Osteoblast (primary cell): ENCODE data around the gene PPP3CA. TPM values are rescaled to one million over a fixed set of nuclear protein-coding genes. Genes with fewer than 3 reads are reported as not detected.

Experiments
- DNase-seq: peaks from one replicate; pipeline ENCODE4 v3.0.0; 2011; ENCODE audit warnings: low spot score, mixed read lengths; ENCODE audit not compliant: insufficient read length; ENCODE audit errors: missing footprints
- H2AFZ ChIP-seq: 2 replicates; pipeline ENCODE4 v1.6.0; 2011; ENCODE audit warnings: mild to moderate bottlenecking, low read length
- H3K27ac ChIP-seq: 2 replicates; pipeline ENCODE4 v1.5.1; 2011; ENCODE audit warnings: mild to moderate bottlenecking, low read depth, low read length, moderate library complexity
- H3K27me3 ChIP-seq: 2 replicates; pipeline ENCODE4 v1.6.0; 2012; ENCODE audit warnings: mild to moderate bottlenecking, control low read depth, inconsistent platforms, low read length, moderate library complexity; ENCODE audit not compliant: insufficient read depth
- H3K36me3 ChIP-seq: 2 replicates; pipeline ENCODE4 v1.5.1; 2011; ENCODE audit warnings: mild to moderate bottlenecking, low read length, control low read depth, moderate library complexity; ENCODE audit not compliant: insufficient read depth
- H3K4me1 ChIP-seq: 2 replicates; pipeline ENCODE4 v1.5.1; 2011; ENCODE audit warnings: mild to moderate bottlenecking, low read length, control low read depth, moderate library complexity; ENCODE audit not compliant: insufficient read depth
- H3K4me2 ChIP-seq: 2 replicates; pipeline ENCODE4 v1.6.0; 2011; ENCODE audit warnings: mild to moderate bottlenecking, low read length; ENCODE audit not compliant: insufficient read depth
- H3K4me3 ChIP-seq: fragments of 200-600 bp; sonication (generic); 3 replicates; pipeline ENCODE4 v1.5.1; 2012; ENCODE audit warnings: mild to moderate bottlenecking, low read length, inconsistent platforms; ENCODE audit not compliant: insufficient read depth
- H3K79me2 ChIP-seq: 2 replicates; pipeline ENCODE4 v1.6.0; 2012; ENCODE audit warnings: mild to moderate bottlenecking, low read length, control low read depth, inconsistent platforms; ENCODE audit not compliant: insufficient read depth
- H3K9me3 ChIP-seq: 2 replicates; pipeline ENCODE4 v1.5.1; 2011; ENCODE audit warnings: low read depth, low read length, control low read depth
- H4K20me1 ChIP-seq: 2 replicates; pipeline ENCODE4 v1.6.0; 2012; ENCODE audit warnings: mild to moderate bottlenecking, low read length, control low read depth; ENCODE audit not compliant: insufficient read depth
- CTCF ChIP-seq: IDR thresholded peaks from 2 replicates; pipeline ENCODE4 v1.5.1; 2011; ENCODE audit warnings: mild to moderate bottlenecking, low read depth, low read length, moderate library complexity; ENCODE audit errors: extremely low read depth
- total RNA-seq: library from RNA; depleted of rRNA; stranded (reverse); fragments of >200 nt; gene quantifications from 2 replicates; pipeline ENCODE4 v1.2.3, GENCODE V29; 2012

PPP3CA gene
- total RNA-seq, 1 donor, result 80.0 TPM

- H3K27me3 ChIP-seq, result no peaks in the 10 kb centered on the region
- H2AFZ ChIP-seq, result no peak overlapping the region
- no peaks in the 10 kb centered on the region for H3K4me1 ChIP-seq
- no peaks in the 10 kb centered on the region for H3K79me2 ChIP-seq
- H3K9me3 ChIP-seq, result no peaks in the 10 kb centered on the region
- no peak overlapping the region for H3K4me3 ChIP-seq
- no peaks in the 10 kb centered on the region for H4K20me1 ChIP-seq
- DNase-seq, result no peak
- H3K4me2 ChIP-seq, result no peak overlapping the region
- H3K36me3 ChIP-seq, result peaks cover 9% of the 10 kb centered on the region
- TF ChIP-seq CTCF, result no peak
- H3K27ac ChIP-seq, result no peak overlapping the region
Observed at GRCh38 chr4:101081166-101081565, 266.2 kb downstream of the PPP3CA start.

GRCh38 chr4:101078950-101079349 lies 268.4 kb downstream of the PPP3CA start:
- Histone ChIP-seq H3K4me1 (no peaks in the 10 kb centered on the region), H3K79me2 (no peaks in the 10 kb centered on the region), H2AFZ (no peak overlapping the region), H3K4me3 (no peak overlapping the region), H3K9me3 (no peaks in the 10 kb centered on the region), H3K4me2 (no peak overlapping the region), H4K20me1 (no peaks in the 10 kb centered on the region), H3K27ac (no peak overlapping the region), H3K36me3 (peaks cover 3% of the 10 kb centered on the region), H3K27me3 (no peaks in the 10 kb centered on the region)
- no peak for TF ChIP-seq CTCF
- no peak for DNase-seq

GRCh38 chr4:101076032-101076431 lies 271.3 kb downstream of the PPP3CA start:
- Histone ChIP-seq H3K27ac (no peak overlapping the region), H4K20me1 (no peaks in the 10 kb centered on the region), H3K27me3 (no peaks in the 10 kb centered on the region), H3K4me2 (no peak overlapping the region), H3K79me2 (no peaks in the 10 kb centered on the region), H3K9me3 (no peaks in the 10 kb centered on the region), H3K4me1 (no peaks in the 10 kb centered on the region), H2AFZ (no peak overlapping the region), H3K4me3 (no peak overlapping the region), H3K36me3 (peaks cover 3% of the 10 kb centered on the region)
- DNase-seq, result no peak
- TF ChIP-seq CTCF, result no peak

GRCh38 chr4:101075536-101075935 lies 271.8 kb downstream of the PPP3CA start:
- Histone ChIP-seq H3K36me3 (peaks cover 3% of the 10 kb centered on the region), H2AFZ (no peak overlapping the region), H3K27me3 (no peaks in the 10 kb centered on the region), H3K4me1 (no peaks in the 10 kb centered on the region), H3K4me3 (no peak overlapping the region), H3K9me3 (no peaks in the 10 kb centered on the region), H4K20me1 (no peaks in the 10 kb centered on the region), H3K27ac (no peak overlapping the region), H3K4me2 (no peak overlapping the region), H3K79me2 (no peaks in the 10 kb centered on the region)
- no peak for DNase-seq
- no peak for TF ChIP-seq CTCF
